NCI-H748 (cell line): ENCODE data around the gene ALG5.

Experiments
- DNase-seq: peaks from one replicate; lab custom pipeline; 2025; ENCODE audit not compliant: unreplicated experiment; lab: John Stamatoyannopoulos, UW

Gene ALG5

DNA sequence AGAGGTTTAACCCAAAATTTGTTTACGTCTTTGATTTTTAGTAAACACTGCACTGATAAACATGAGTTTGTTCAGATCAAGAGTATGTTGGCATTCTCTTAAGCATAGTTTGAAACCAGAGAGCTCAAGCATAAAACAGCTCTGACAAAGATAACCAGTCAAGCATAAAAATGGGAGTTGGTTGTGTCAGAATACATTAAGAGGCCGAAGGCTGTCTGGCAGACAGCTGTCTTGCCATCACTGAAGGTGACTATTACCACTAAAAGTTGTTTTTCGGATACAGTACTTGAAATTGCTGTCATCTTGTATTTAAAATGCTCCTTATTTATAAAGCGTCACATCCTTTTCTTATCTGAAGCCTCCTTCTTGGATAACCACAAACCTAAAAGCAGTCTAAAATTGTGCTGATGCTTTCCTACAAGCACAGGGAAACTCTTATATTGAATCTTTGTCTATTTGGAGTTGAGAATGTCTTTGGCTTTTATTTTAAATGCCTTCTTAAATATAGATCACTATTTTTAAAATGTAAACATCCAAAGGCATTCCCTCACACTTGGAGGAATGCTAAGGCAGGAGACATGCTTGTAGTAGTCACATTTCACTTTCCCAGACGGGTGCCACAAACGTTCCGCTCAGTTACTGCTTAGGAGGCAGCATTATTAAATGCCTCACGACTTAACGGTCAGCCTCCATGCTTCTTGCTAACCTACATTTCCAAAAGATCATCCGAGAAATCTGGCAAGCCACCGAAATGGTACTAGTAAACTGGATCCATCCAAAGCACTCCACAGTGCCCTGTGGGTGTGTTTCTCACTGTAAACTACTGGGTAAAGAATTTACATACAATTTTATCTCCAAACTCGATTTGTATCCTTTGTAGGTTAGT, 80.7 kb downstream of the ALG5 start:
- DNase-seq = peak; percentile 52

DNA sequence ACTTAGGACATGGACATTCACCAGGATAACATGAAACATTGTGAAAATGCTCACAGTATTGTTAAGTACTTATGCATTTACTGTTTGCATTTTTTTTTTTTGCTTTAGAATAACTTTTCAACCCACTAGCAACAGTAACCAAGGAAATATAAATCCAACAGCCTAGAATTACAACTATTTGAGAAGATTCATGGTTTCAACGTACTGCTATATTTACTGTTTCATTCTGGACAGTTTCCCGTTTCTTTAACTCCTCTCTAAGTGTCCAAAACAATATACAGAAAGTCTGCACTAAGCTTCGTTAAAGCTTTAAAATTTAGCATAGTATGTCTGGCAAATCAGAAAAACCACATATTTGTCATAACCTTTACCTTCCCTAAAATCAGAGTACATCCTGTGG, 81.8 kb downstream of the ALG5 start:
- no peak for DNase-seq

- peak; percentile 51 for DNase-seq
These were observed 83.1 kb downstream of the ALG5 start for GRCh38 chr13:36915896-36916640.

DNA sequence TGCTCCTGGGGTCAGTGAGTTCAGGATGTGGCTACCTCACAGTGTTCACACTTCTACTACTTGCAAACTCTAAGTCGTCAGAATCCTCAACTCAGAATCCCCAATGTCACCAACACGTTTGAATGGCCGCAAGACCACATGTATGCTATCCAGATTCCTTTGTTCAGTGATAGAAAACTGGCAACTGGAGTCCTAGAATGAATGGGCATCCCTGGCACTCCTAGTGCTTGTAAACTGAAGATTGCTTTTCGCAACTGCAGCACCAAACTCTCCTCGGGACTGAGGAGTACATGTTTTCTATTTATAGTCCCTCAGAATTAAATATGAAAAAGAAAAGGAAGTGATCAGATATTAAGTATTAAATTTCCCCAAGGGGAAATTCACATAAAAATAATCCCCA, 84.0 kb downstream of the ALG5 start:
- DNase-seq = peak; percentile 45

- DNase-seq = no peak
These were observed 84.5 kb downstream of the ALG5 start for GRCh38 chr13:36914648-36915047.

DNA sequence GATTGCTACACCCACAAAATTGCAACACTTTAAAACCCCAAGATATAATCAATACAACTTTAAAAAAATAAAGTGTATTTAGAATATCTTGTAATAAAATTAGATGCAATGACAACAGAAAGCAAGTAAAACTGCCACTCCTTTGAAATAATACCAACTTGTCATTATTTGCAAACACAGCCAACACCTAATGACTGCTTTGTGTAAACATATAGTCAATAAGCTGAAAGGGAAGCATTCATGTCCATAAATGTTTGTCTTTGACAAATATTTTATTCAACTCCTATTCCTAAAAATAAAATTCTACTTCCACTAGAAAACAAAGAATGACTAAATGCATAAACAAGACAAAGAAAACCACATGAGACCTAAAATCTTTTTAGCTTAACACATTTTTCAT, 85.7 kb downstream of the ALG5 start:
- DNase-seq = peak; percentile 85

DNA sequence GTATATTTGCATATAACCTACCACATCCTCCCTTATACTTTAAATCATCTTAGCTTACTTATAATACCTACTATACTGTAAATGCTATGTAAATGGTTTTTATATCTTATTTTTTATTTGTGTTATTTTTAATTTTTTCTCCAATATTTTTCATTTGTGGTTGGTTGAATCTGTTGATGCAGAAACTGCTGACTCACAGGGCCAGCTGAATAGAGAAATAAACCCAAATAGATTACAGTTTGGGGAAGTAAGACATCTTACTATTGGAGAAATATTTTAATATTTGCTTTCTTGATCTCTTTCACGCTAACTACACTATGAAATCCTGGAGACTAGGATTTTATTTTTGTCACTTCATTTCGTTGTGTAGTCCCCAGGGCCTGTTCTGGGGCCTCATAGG, 86.2 kb downstream of the ALG5 start:
- DNase-seq = no peak

- peak; percentile 55 for DNase-seq
These were observed 86.8 kb downstream of the ALG5 start for GRCh38 chr13:36912369-36912768.

DNA sequence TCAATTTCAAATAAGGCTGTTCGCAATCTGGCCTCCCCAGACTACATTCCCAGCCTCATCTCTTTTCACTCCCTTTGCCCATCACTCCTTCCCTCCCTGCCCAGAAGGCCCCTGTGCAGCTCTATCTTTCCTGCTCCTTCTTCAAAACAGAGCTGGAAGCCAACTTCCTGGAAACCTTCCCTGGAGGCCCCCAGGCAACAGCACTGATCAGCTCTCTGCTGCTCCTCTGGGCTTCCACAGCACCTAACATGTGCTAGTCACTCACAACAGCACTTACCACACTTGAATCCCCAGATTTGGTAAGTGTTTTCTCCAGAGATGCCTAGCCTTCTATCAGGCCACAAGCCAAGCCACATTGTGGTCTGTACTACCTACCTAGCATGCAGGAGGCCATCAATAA, 88.6 kb downstream of the ALG5 start:
- DNase-seq = no peak

DNA sequence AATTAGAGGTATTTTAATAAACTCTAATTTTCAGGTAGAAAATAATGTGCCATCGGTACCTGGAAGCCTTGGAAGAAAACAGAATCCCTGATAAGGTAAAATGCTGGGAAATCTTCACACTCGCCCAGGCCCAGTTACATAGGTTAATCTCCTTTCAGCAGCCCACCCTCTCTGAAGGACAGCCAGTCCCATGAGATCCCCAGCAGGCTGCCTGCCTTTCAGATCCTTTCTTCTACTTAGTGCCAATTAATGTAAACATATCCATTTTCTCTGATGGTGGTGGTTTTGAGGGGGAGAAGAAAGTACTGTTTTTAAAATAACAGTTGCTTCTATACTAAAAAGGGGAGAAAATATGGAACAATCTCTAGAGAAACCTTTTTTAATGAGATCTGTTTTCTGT, 91.3 kb downstream of the ALG5 start:
- DNase-seq = peak; percentile 73

DNA sequence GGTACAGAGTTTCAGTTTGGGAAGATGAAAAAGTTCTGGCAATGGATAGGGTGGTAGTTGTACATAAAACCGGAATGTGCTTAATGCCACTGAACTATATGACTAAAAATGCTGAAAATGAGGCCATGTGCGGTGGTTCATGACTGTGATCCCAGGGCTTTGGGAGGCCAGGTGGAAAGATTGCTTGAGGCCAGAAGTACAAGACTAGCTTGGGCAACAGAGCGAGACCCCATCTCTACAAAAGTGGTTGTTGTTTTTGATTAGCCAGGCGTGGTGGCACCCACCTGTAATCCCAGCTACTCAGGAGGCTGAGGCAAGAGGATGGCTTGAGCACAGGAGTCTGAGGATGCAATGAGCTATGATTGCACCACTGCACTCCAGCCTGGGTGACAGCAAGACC, 91.9 kb downstream of the ALG5 start:
- DNase-seq = no peak

GRCh38 chr13:36905944-36906343, 93.2 kb downstream of the ALG5 start:
- DNase-seq = no peak

- peak; percentile 100 for DNase-seq
These were observed 95.1 kb downstream of the ALG5 start for GRCh38 chr13:36903925-36904595.
